ENCODE results near the gene CAPN15.
"Not testable (repeated sequence)": the region's sequence is repeated elsewhere in the genome, so short reads cannot be mapped to it uniquely, and the experiment has no call there.

CAPN15 gene

GRCh38 chr16:592518-593306 is 65.2 kb downstream of the CAPN15 start:
- no peak for TF ChIP-seq CTCF (IDR thresholded peaks at IDR 0.05; ENCODE audit: low read depth, low read length)
- in situ Hi-C loops (cut with HindIII; ENCODE audit: low sequenced_read_pairs) = no loop called here
- DNase-seq (ENCODE audit: low read depth, low spot score) = no peak
- H3K4me3 ChIP-seq (ENCODE audit: low read depth, low read length) = no peak overlapping the region

GRCh38 chr16:593406-593805 is 65.9 kb downstream of the CAPN15 start:
- H3K4me3 ChIP-seq (ENCODE audit: low read depth, low read length) = no peak overlapping the region
- no peak for TF ChIP-seq CTCF (IDR thresholded peaks at IDR 0.05; ENCODE audit: low read depth, low read length)
- in situ Hi-C loops (cut with HindIII; ENCODE audit: low sequenced_read_pairs) = no loop called here
- DNase-seq (ENCODE audit: low read depth, low spot score) = no peak

GRCh38 chr16:593807-594206 is 66.3 kb downstream of the CAPN15 start:
- no peak for TF ChIP-seq CTCF (IDR thresholded peaks at IDR 0.05; ENCODE audit: low read depth, low read length)
- in situ Hi-C loops (cut with HindIII; ENCODE audit: low sequenced_read_pairs) = no loop called here
- no peak overlapping the region for H3K4me3 ChIP-seq (ENCODE audit: low read depth, low read length)
- DNase-seq (ENCODE audit: low read depth, low spot score) = no peak

DNA sequence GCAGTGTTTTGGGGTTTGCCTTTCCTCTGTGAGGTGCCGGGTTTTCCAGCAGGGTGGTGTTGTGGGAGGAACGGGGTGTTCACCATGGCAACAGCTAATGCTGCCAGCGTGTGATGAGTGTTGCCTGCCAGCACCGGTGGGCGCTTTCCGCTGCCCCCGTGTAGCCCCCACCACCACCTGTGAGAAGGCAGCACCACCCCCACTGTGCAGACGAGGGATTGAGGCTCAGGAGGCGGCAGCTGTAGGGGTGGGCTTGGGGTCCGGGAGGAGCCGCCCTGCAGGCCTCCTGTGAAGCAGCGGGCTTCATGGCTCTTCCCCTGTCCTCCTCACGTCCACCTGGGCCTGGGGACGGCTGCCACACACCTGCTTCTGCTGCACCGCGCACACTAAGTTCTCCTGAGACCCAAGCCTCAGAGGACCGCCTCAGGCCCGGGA is 67.6 kb downstream of the CAPN15 start:
- in situ Hi-C loops (cut with HindIII; ENCODE audit: low sequenced_read_pairs) = no loop called here
- H3K4me3 ChIP-seq (ENCODE audit: low read depth, low read length) = no peak overlapping the region
- TF ChIP-seq CTCF (IDR thresholded peaks at IDR 0.05; ENCODE audit: low read depth, low read length) = no peak
- DNase-seq (ENCODE audit: low read depth, low spot score) = no peak

DNA sequence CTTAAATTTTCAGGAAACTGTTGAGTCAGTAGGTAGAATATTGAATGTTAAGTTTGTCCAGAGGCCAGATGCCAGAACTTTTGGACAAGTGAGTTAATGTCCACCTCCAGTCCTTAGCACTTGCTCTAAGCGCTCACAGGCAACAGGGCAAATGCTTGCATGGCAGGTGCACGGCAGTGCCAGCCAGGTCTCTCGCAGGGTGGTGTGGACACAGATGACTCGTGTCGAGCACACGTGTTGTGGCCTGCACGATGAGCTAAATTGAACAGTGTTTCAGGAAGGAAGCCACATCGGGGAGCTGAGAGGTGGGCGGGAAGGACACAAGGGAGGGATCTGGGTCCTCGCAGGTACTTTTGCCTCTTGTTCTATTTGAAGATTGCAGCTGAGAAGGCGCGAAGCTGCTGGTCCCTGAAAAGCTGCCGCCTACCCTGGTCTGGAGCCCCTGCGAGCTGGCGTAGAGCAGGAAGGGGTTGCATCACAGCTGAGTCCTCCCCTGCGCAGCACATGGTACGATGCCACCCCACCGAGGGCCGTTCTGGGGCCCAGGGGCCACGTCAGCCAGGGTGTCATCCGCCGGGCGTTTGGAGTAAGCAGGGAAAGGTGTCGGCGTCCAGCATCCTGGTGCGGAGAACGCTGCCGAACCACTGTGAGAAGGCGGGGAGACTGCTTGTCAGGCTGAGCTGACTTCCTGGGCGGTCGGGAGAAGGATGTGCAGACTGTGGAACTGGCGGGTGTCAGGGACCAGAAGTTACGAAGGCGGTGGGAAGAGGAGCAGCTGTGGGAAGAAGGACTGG is 68.6 kb downstream of the CAPN15 start:
- no peak for DNase-seq (ENCODE audit: low read depth, low spot score)
- H3K4me3 ChIP-seq (ENCODE audit: low read depth, low read length) = no peak overlapping the region
- TF ChIP-seq CTCF (IDR thresholded peaks at IDR 0.05; ENCODE audit: low read depth, low read length) = no peak
- in situ Hi-C loops (cut with HindIII; ENCODE audit: low sequenced_read_pairs) = no loop called here

GRCh38 chr16:596736-597060 is 69.2 kb downstream of the CAPN15 start:
- in situ Hi-C loops (cut with HindIII; ENCODE audit: low sequenced_read_pairs) = no loop called here
- no peak for DNase-seq (ENCODE audit: low read depth, low spot score)
- no peak for TF ChIP-seq CTCF (IDR thresholded peaks at IDR 0.05; ENCODE audit: low read depth, low read length)
- no peak overlapping the region for H3K4me3 ChIP-seq (ENCODE audit: low read depth, low read length)

GRCh38 chr16:597655-598054 is 70.1 kb downstream of the CAPN15 start:
- H3K4me3 ChIP-seq (ENCODE audit: low read depth, low read length); DNase-seq (ENCODE audit: low read depth, low spot score); in situ Hi-C loops (cut with HindIII; ENCODE audit: low sequenced_read_pairs): not testable (repeated sequence)
